Stimulated activated naive CD8-positive, alpha-beta T cell treated with anti-CD3 and anti-CD28 coated beads, Interleukin-15, Interleukin-2, amounts not matched to agents 100 ng/mL and 50 ng/mL, for 24 hours (primary cell): ENCODE measurements around the gene SNURF.
"Not testable (repeated sequence)": the region's sequence is repeated elsewhere in the genome, so short reads cannot be mapped to it uniquely, and the experiment has no call there.

ENCODE experiments used
- H3K27ac Mint-ChIP-seq: one replicate; pipeline ENCODE4 v1.8.0; 2021; ENCODE audit warnings: mild to moderate bottlenecking, mixed read lengths
- H3K27me3 Mint-ChIP-seq: one replicate; pipeline ENCODE4 v1.8.0; 2021; ENCODE audit warnings: mixed read lengths
- H3K36me3 Mint-ChIP-seq: one replicate; pipeline ENCODE4 v1.8.0; 2021; ENCODE audit warnings: low read depth, mixed read lengths
- H3K4me1 Mint-ChIP-seq: one replicate; pipeline ENCODE4 v1.8.0; 2021; ENCODE audit warnings: low read depth, mixed read lengths
- H3K4me3 Mint-ChIP-seq: one replicate; pipeline ENCODE4 v1.8.0; 2021; ENCODE audit warnings: mild to moderate bottlenecking, mixed read lengths
- H3K9me3 Mint-ChIP-seq: one replicate; pipeline ENCODE4 v1.8.0; 2021; ENCODE audit warnings: mixed read lengths

Gene SNURF

GRCh38 chr15:24955531-24955921 is 739 bp downstream of the SNURF start:
- no peaks in the 10 kb centered on the region for H3K27me3 Mint-ChIP-seq
- H3K4me3 Mint-ChIP-seq, result peak overlapping the region; percentile 93
- H3K9me3 Mint-ChIP-seq, result peaks cover 5% of the 10 kb centered on the region

GRCh38 chr15:24956111-24956838 is 1.5 kb downstream of the SNURF start:
- Mint-ChIP-seq H3K4me3 (peak overlapping the region; percentile 93), H3K27ac (peak overlapping the region; percentile 95), H3K9me3 (peaks cover 5% of the 10 kb centered on the region), H3K27me3 (no peaks in the 10 kb centered on the region), H3K36me3 (peaks cover 14% of the 10 kb centered on the region), H3K4me1 (peaks cover 25% of the 10 kb centered on the region)

More at GRCh38 chr15:24955531-24955921, 739 bp downstream of the SNURF start:
- Mint-ChIP-seq H3K27ac (peak overlapping the region; percentile 95), H3K36me3 (peaks cover 11% of the 10 kb centered on the region), H3K4me1 (peaks cover 20% of the 10 kb centered on the region)

GRCh38 chr15:24957691-24958090 is 2.9 kb downstream of the SNURF start:
- Mint-ChIP-seq H3K4me3 (no peak overlapping the region), H3K27ac (no peak overlapping the region), H3K4me1 (peaks cover 25% of the 10 kb centered on the region), H3K27me3 (no peaks in the 10 kb centered on the region), H3K36me3 (peaks cover 23% of the 10 kb centered on the region), H3K9me3 (peaks cover 5% of the 10 kb centered on the region)

GRCh38 chr15:24961967-24962366 is 7.2 kb downstream of the SNURF start:
- H3K27me3 Mint-ChIP-seq, result no peaks in the 10 kb centered on the region
- H3K27ac Mint-ChIP-seq, result no peak overlapping the region
- peaks cover 16% of the 10 kb centered on the region for H3K9me3 Mint-ChIP-seq
- H3K4me3 Mint-ChIP-seq, result no peak overlapping the region
- peaks cover 20% of the 10 kb centered on the region for H3K4me1 Mint-ChIP-seq
- H3K36me3 Mint-ChIP-seq, result peaks cover 63% of the 10 kb centered on the region

GRCh38 chr15:24962880-24963279 is 8.1 kb downstream of the SNURF start:
- H3K4me1 Mint-ChIP-seq, result peaks cover 14% of the 10 kb centered on the region
- H3K36me3 Mint-ChIP-seq, result peaks cover 69% of the 10 kb centered on the region
- peaks cover 12% of the 10 kb centered on the region for H3K9me3 Mint-ChIP-seq
- H3K4me3 Mint-ChIP-seq, result no peak overlapping the region
- H3K27ac Mint-ChIP-seq, result no peak overlapping the region
- no peaks in the 10 kb centered on the region for H3K27me3 Mint-ChIP-seq

- no peaks in the 10 kb centered on the region for H3K27me3 Mint-ChIP-seq
- no peak overlapping the region for H3K27ac Mint-ChIP-seq
- peaks cover 81% of the 10 kb centered on the region for H3K36me3 Mint-ChIP-seq
- peaks cover 21% of the 10 kb centered on the region for H3K9me3 Mint-ChIP-seq
- H3K4me1 Mint-ChIP-seq, result no peaks in the 10 kb centered on the region
- no peak overlapping the region for H3K4me3 Mint-ChIP-seq
Observed at GRCh38 chr15:24966364-24967103, 11.7 kb downstream of the SNURF start.

GRCh38 chr15:24971052-24971451 is 16.3 kb downstream of the SNURF start:
- H3K9me3 Mint-ChIP-seq, result peaks cover 30% of the 10 kb centered on the region
- peaks cover 85% of the 10 kb centered on the region for H3K36me3 Mint-ChIP-seq
- H3K27ac Mint-ChIP-seq, result no peak overlapping the region
- H3K4me3 Mint-ChIP-seq, result no peak overlapping the region
- no peaks in the 10 kb centered on the region for H3K27me3 Mint-ChIP-seq
- H3K4me1 Mint-ChIP-seq, result no peaks in the 10 kb centered on the region

GRCh38 chr15:24971772-24972171 is 17.0 kb downstream of the SNURF start:
- no peak overlapping the region for H3K4me3 Mint-ChIP-seq
- H3K36me3 Mint-ChIP-seq, result peaks cover 85% of the 10 kb centered on the region
- H3K27me3 Mint-ChIP-seq, result no peaks in the 10 kb centered on the region
- H3K4me1 Mint-ChIP-seq, result no peaks in the 10 kb centered on the region
- peaks cover 38% of the 10 kb centered on the region for H3K9me3 Mint-ChIP-seq
- H3K27ac Mint-ChIP-seq, result no peak overlapping the region

- H3K4me3 Mint-ChIP-seq, H3K27ac Mint-ChIP-seq, H3K27me3 Mint-ChIP-seq, H3K4me1 Mint-ChIP-seq: not testable (repeated sequence)
- Mint-ChIP-seq H3K36me3 (peaks cover 87% of the 10 kb centered on the region), H3K9me3 (peaks cover 38% of the 10 kb centered on the region)
Observed at GRCh38 chr15:24972707-24973106, 17.9 kb downstream of the SNURF start.

- Mint-ChIP-seq H3K9me3 (peaks cover 48% of the 10 kb centered on the region), H3K27me3 (no peaks in the 10 kb centered on the region), H3K4me3 (no peak overlapping the region), H3K4me1 (no peaks in the 10 kb centered on the region), H3K36me3 (peaks cover 91% of the 10 kb centered on the region), H3K27ac (no peak overlapping the region)
Observed at GRCh38 chr15:24976932-24977331, 22.1 kb downstream of the SNURF start.

- no peaks in the 10 kb centered on the region for H3K27me3 Mint-ChIP-seq
- peaks cover 95% of the 10 kb centered on the region for H3K36me3 Mint-ChIP-seq
- no peak overlapping the region for H3K27ac Mint-ChIP-seq
- H3K4me1 Mint-ChIP-seq, result no peaks in the 10 kb centered on the region
- H3K9me3 Mint-ChIP-seq, result peaks cover 48% of the 10 kb centered on the region
- no peak overlapping the region for H3K4me3 Mint-ChIP-seq
Observed at GRCh38 chr15:24977686-24978085, 22.9 kb downstream of the SNURF start.

GRCh38 chr15:24985224-24985623 is 30.4 kb downstream of the SNURF start:
- H3K4me3 Mint-ChIP-seq, result no peak overlapping the region
- no peaks in the 10 kb centered on the region for H3K27me3 Mint-ChIP-seq
- peaks cover 94% of the 10 kb centered on the region for H3K36me3 Mint-ChIP-seq
- peaks cover 39% of the 10 kb centered on the region for H3K9me3 Mint-ChIP-seq
- H3K27ac Mint-ChIP-seq, result no peak overlapping the region
- H3K4me1 Mint-ChIP-seq, result no peaks in the 10 kb centered on the region

- Mint-ChIP-seq H3K36me3 (peaks cover 96% of the 10 kb centered on the region), H3K27me3 (no peaks in the 10 kb centered on the region), H3K9me3 (peaks cover 37% of the 10 kb centered on the region), H3K4me1 (no peaks in the 10 kb centered on the region), H3K27ac (no peak overlapping the region), H3K4me3 (no peak overlapping the region)
Observed at GRCh38 chr15:24986653-24987052, 31.9 kb downstream of the SNURF start.
